HPDE6-E6E7 (cell line): ENCODE measurements around the gene BCL3.

Experiments used
- DNase-seq: peaks from one replicate; pipeline ENCODE4 v3.0.0; 2011; ENCODE audit warnings: missing footprints; ENCODE audit errors: extremely low spot score

The BCL3 gene

DNA sequence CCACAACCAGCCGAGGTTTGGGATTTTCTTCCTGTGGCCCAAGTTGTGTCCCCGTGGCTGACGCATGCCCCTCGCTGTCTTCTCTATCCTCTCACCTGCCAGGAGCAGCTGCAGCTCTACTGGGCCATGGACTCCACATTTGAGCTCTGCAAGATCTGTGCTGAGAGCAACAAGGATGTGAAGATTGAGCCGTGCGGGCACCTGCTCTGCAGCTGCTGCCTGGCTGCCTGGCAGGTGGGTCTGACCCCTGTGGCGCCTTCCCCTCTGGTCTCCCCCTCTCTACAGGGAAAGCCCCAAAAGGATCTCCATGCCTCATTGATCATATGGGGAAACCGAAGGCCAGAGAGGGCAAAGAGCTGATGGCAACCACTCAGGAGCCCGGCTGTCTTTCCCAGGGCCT, 43.8 kb downstream of the BCL3 start:
- DNase-seq, result no peak

DNA sequence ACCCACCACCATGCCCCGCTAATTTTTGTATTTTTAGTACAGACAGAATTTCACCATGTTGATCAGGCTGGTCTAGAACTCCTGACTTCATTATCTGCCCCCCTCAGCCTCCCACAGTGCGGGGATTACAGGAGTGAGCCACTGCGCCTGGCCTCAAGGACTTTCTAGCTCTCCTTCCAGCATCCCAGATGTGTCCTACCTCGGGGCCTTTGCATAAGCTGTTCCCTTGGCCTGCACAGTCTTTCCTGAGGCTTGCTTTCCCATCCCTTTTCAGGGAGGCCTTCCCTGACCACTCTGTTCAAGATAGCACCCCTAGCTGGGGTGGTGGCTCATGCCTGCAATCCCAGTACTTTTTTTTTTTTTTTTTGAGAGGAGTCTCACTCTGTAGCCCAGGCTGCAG, 46.1 kb downstream of the BCL3 start:
- no peak for DNase-seq

DNA sequence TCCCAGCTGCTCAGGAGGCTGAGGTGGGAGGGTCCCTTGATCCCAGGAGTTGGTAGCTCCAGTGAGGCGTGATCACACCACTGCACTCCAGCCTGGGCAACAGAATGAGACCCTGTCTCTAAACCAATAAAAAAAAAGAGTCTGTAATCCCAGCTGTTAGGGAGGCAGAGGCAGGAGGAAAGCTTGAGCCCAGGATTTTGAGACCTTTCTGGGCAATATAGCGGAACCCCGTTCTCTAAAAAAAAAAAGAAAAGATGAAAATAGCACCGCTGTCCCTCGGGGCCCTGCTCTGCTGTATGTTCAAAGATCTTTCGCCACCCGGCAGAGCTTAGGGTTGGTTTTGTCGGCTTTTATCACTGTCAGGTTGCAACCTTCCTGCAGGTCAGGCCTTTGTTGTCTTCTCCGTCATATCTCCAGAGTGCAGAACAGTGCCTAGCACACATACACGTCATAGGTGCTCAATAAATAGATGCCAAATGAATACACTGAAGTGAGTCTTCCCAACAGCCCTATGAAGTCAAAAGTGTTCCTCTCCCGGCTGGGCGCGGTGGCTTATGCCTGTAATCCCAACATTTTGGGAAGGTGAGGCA, 47.0 kb downstream of the BCL3 start:
- DNase-seq, result no peak

DNA sequence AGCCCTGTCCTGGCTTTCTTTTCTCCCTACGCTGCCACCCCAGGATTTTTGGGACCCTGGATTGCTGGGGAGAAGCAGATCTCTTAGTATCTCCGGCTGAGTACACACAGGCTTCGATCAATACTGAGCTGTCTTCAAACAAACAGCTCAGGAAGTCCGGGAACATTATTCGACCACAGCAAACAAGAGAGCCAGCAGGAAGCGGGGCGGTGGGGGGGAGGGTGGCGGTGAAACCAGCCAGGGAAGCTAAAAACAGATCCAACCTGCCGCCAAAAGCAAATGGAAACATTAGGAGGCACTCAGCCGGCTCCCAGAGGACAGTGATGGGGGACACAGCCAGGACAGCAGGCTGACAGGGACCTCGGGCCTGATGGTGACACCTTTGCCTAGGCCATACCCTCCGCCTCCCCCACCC, 48.2 kb downstream of the BCL3 start:
- no peak for DNase-seq

DNA sequence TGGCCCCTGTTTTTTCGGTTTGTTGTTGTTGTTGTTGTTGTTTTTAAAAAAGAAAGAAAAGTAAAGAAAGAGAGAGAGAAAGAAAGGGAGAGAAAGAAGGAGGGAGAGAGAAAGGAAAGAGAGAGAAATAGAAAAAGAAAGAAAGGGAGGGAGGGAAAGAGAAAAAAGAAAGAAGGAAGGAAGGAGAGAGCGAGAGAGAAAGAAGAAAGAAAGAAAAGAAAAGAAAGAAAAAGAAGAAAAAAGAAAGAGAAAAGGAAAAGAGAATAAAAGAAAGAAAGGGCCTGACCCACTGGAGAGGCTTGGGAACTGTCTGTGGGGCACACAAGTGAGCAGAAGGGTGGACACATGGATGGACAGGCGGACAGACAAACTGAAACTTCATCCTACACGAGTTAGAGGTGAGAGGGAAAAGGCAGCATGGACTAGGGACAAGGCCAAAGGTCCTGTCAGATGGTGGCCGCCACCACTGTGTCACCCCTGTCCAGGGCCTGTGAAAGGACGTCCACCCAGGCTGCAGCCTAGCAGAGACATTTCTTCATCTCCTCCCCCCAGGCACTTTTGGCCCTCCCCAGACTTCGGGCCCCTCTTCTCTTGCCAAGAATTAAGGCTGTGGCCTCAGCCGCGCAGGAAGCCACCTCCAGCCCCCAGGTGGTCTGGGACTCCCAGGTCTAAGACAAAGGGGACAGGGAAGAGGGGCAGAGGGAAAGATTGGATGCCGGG, 51.3 kb downstream of the BCL3 start:
- no peak for DNase-seq

DNA sequence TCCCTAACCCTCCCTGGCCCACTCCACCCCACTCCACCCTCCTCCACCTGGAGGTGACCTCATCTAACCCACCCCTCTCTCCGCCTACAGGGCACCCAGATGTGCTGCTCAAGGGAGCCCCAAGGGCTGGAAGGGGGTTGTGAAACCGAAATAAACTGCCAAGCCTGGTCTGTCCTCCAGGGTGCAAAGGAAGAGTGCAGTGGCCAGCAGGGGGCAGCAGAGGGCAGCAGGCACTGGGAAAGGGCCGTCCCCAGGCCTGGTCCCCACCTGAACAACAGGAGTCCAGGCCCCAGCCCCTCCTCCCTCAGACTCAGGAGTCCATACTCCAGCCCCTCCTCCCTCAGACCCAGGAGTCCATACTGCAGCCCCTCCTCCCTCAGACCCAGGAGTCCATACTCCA, 52.0 kb downstream of the BCL3 start:
- peak; percentile 81 for DNase-seq

DNA sequence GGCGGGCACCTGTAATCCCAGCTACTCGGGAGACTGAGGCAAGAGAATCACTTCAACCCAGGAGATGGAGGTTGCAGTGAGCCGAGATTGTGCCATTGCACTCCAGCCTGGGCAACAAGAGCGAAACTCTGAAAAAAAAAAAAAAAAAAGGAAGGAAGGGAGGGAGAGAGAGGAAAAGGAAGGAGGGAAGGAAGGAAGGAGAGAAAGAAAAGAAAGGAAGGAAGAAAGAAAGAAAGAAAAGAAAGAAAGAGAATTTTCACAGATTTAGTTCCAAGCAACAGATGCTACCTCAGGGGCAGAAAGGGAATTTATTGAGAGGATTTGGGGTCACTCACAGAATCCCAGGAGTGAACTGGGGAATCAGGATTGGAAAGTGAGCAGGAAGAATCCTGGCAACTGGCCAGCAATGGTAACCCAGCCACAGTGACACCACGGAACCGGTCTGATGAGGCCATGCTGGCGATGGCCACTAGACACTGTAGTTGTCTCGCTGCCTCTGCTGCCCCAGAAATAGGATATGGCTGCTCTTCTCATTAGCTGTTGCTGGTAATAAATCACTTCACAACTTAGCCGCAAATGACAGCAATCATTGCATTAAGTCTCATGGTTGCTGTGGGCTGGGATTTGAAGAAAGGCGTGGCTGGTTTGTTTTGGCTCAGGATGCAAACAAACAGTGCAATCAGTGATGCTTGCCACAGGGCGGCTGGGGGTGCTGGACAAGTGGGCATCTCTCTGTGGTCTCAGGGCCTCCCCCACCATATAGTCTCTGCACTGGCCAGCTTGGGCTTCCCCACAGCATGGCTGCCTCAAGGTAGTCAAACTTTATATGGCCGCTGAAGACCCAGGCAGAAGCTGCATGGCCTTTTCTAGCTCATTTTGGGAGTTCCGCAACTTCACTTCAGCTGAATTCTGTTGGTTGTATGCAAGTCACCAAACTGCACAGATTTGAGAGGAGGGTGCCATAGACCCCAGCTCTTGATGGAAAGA, 55.2 kb downstream of the BCL3 start:
- no peak for DNase-seq

DNA sequence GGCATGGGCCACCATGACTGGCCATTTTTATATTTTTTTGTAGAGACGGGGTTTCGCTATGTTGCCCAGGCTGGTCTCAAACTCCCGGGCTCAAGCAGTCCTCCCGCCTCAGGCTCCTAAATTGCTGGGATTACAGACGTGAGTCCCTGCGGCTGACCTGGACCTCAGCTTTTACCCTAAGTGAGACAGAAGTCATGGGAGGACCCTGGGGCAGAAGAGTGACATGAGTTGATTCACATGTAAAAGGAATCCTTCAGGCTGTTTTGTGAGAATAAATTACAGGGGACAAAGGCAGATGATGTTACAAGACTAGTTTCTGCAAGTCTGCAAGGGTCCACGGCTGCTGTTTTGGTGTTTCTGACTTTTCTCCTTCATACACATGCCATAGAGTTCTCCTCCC, 57.8 kb downstream of the BCL3 start:
- no peak for DNase-seq

DNA sequence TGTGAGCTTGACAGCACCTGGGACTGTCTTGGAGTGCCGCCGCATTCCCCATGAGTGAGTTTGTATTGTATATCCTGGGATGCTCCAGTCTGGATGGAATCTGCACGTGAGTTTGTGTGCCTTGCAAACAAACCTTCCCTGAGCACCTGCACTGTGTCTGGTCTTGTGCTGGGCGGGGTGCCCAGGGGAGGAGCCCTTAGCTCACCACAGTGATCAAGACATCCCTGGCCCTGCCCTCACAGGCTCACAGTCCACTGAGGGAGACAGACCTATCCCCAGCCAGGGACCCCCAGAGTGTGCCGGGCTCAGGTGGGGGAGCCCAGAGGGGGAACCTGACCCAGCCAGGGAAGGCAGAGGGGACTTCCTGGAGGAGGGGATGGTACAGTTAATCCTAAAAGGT, 58.7 kb downstream of the BCL3 start:
- peak; percentile 83 for DNase-seq

DNA sequence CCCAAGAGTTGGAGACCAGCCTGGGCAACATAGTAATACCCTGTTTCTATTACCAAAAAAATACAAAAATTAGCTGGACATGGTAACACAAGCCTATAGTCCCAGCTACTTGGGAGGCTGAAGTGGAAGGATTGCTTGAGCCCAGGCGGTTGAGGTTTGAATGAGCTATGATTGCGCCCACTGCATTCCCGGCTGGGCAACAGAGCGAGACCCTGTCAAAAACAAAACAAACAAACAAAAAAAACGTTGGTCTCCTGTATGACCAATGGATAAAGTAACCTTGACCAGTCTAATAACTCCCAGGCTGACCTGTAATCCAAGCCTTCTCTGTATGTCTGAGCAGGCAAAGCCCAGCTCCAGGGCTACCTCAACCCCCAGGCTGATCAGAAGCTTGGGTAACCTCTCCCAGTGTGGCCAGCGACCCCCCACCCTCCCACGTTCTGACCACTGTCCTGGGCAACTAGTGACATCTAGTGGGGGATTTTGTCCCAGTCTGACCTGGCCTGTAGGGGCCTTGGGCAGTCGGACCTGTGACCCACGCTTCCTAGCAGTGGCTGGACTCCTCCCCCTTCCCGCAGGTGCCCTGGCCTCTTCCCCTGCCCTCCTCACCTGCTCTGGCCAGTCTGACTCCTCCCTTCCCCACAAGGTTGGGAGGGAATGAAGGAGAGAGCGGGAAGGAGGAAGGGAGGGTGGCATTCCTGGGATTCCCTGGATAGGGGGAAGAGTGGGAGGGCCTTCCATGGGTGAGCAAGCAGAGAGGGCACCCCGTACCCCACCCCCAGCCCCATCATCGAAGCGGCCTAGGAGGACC, 59.3 kb downstream of the BCL3 start:
- DNase-seq, result no peak

DNA sequence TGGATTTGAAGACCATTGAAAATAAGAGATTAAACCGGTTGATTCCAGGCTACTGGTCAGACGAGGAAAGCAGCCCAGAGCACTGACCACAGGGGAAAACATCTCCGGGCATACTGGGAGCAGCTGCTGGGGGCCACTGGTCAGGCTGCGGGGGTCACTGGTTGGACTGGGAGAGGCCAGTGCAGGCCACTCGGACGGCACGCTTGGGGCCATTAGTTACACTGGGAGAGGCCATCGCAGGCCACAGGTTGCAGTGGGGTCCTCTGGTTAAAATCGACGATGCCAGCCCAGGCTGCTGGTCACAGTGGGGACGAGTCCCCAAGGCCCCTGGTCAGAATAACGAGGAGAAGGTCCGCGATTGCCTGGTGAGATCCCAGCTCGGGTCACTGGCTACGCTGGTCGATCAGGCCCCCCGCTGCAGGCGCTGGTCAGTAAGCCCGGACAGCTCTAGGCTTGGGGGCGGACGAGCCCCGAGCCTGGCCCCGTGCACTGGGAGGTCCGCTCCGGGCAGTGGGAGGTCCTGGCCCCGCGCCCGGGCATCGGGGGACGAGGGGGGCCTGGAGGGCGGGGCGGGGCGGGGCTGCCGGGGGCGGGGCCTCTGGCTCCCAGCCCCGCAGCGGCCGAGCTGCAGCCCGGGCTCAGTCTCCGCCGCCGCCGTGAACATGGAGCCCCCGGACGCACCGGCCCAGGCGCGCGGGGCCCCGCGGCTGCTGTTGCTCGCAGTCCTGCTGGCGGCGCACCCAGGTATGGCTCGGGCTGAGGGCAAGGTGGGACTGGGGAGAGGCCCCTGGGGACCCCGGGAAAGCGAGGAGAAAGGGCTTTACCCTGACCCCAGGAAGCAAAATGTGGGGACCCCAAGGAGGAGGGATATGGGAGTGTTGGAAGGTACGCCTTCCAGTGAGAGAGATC, 60.2 kb downstream of the BCL3 start, which contains the start of gene BCAM:
Gene BCAM, plus strand, starts transcription at position 641 of the 909 bp plus-strand sequence. Its CDS starts 22 bp downstream, at position 663.
- peak; percentile 64 for DNase-seq
